Measurements from ENCODE around the gene SCN1A.

- no peak for TF ChIP-seq EZH2phosphoT487 (IDR thresholded peaks at IDR 0.05; ENCODE audit: unreplicated experiment)
- TF ChIP-seq, protein P1, sequence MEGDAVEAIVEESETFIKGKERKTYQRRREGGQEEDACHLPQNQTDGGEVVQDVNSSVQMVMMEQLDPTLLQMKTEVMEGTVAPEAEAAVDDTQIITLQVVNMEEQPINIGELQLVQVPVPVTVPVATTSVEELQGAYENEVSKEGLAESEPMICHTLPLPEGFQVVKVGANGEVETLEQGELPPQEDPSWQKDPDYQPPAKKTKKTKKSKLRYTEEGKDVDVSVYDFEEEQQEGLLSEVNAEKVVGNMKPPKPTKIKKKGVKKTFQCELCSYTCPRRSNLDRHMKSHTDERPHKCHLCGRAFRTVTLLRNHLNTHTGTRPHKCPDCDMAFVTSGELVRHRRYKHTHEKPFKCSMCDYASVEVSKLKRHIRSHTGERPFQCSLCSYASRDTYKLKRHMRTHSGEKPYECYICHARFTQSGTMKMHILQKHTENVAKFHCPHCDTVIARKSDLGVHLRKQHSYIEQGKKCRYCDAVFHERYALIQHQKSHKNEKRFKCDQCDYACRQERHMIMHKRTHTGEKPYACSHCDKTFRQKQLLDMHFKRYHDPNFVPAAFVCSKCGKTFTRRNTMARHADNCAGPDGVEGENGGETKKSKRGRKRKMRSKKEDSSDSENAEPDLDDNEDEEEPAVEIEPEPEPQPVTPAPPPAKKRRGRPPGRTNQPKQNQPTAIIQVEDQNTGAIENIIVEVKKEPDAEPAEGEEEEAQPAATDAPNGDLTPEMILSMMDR (conservative IDR thresholded peaks at IDR 0.05; ENCODE audit: low read depth in 2 of 2): no peak
- TF ChIP-seq POLR2AphosphoS5 (IDR thresholded peaks at IDR 0.05; ENCODE audit: low read depth): no peak
- no peak for TF ChIP-seq NANOG (IDR thresholded peaks at IDR 0.05; ENCODE audit: borderline replicate concordance)
- no peak for TF ChIP-seq EZH2 (IDR thresholded peaks at IDR 0.05; ENCODE audit: low read depth, unreplicated experiment)
- no peak for TF ChIP-seq ZNF331 (CRISPR knock-in tag; IDR thresholded peaks at IDR 0.05; ENCODE audit: low read depth)
- no peak for TF ChIP-seq JUNB (IDR thresholded peaks at IDR 0.05; ENCODE audit: unreplicated experiment)
- TF ChIP-seq ETS1 (IDR thresholded peaks at IDR 0.05): no peak
- TF ChIP-seq, protein P2, sequence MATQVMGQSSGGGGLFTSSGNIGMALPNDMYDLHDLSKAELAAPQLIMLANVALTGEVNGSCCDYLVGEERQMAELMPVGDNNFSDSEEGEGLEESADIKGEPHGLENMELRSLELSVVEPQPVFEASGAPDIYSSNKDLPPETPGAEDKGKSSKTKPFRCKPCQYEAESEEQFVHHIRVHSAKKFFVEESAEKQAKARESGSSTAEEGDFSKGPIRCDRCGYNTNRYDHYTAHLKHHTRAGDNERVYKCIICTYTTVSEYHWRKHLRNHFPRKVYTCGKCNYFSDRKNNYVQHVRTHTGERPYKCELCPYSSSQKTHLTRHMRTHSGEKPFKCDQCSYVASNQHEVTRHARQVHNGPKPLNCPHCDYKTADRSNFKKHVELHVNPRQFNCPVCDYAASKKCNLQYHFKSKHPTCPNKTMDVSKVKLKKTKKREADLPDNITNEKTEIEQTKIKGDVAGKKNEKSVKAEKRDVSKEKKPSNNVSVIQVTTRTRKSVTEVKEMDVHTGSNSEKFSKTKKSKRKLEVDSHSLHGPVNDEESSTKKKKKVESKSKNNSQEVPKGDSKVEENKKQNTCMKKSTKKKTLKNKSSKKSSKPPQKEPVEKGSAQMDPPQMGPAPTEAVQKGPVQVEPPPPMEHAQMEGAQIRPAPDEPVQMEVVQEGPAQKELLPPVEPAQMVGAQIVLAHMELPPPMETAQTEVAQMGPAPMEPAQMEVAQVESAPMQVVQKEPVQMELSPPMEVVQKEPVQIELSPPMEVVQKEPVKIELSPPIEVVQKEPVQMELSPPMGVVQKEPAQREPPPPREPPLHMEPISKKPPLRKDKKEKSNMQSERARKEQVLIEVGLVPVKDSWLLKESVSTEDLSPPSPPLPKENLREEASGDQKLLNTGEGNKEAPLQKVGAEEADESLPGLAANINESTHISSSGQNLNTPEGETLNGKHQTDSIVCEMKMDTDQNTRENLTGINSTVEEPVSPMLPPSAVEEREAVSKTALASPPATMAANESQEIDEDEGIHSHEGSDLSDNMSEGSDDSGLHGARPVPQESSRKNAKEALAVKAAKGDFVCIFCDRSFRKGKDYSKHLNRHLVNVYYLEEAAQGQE (IDR thresholded peaks at IDR 0.05; ENCODE audit: unreplicated experiment): no peak
- TF ChIP-seq STAT1 (IDR thresholded peaks at IDR 0.05; ENCODE audit: unreplicated experiment): no peak
Observed at GRCh38 chr2:166117491-166117890, 10.3 kb downstream of the SCN1A start.

Data from GM23338 (cell line).